Transverse colon (tissue), 4 donors: ENCODE measurements around the gene F10.

Experiments
- EP300 ChIP-seq: sonication (generic); formaldehyde crosslinking; IDR thresholded peaks from one replicate; pipeline ENCODE4 v1.6.1; 2017; ENCODE audit warnings: antibody characterized with exemption, low read depth
- POLR2AphosphoS5 ChIP-seq, 3 donors: sonication (generic); formaldehyde crosslinking; IDR thresholded peaks; one replicate each; pipeline ENCODE4 v1.6.1; 2016; ENCODE audit warnings: antibody characterized with exemption in 3 of 3
- TF ChIP-seq, protein P1 (sequence below), 5 experiments: fragments of 200-600 bp in 3 of 5; fragments of 450-650 bp in 2 of 5; sonication (generic) in 3 of 5; IDR thresholded peaks; 1 replicate in 2 of 5; 2 replicates in 3 of 5; pipeline ENCODE4 v1.5.1; 2016 to 2017; ENCODE audit warnings: antibody characterized with exemption in 5 of 5, inconsistent platforms in 3 of 5, mild to moderate bottlenecking in 2 of 5, moderate library complexity in 1 of 5

DNA sequence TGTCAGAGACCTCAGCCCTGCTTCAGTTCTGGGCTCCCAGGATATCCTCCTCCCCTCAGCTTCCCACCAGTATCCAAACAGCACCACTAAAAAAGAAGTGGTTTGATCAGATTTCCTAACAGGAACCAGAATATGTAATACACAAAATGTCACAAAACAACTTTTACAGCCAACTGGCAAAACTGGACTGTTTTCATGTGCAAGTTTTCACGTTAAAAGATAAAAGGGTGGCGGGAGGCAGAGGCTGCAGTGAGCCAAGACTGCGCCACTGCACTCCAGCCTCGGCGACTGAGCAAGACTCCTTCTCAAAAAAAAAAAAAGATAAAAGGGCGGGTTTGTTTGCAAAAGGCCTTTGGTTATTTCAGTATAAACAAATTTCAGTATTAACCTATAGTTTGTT is 72.8 kb downstream of the F10 start:
- TF ChIP-seq EP300, result no peak
- TF ChIP-seq, protein P1, sequence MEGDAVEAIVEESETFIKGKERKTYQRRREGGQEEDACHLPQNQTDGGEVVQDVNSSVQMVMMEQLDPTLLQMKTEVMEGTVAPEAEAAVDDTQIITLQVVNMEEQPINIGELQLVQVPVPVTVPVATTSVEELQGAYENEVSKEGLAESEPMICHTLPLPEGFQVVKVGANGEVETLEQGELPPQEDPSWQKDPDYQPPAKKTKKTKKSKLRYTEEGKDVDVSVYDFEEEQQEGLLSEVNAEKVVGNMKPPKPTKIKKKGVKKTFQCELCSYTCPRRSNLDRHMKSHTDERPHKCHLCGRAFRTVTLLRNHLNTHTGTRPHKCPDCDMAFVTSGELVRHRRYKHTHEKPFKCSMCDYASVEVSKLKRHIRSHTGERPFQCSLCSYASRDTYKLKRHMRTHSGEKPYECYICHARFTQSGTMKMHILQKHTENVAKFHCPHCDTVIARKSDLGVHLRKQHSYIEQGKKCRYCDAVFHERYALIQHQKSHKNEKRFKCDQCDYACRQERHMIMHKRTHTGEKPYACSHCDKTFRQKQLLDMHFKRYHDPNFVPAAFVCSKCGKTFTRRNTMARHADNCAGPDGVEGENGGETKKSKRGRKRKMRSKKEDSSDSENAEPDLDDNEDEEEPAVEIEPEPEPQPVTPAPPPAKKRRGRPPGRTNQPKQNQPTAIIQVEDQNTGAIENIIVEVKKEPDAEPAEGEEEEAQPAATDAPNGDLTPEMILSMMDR (IDR thresholded peaks at IDR 0.05), result no peak
- TF ChIP-seq POLR2AphosphoS5 (IDR thresholded peaks at IDR 0.05), result no peak
